ENCODE measurements around the gene CRLF1.

CRLF1 gene

DNA sequence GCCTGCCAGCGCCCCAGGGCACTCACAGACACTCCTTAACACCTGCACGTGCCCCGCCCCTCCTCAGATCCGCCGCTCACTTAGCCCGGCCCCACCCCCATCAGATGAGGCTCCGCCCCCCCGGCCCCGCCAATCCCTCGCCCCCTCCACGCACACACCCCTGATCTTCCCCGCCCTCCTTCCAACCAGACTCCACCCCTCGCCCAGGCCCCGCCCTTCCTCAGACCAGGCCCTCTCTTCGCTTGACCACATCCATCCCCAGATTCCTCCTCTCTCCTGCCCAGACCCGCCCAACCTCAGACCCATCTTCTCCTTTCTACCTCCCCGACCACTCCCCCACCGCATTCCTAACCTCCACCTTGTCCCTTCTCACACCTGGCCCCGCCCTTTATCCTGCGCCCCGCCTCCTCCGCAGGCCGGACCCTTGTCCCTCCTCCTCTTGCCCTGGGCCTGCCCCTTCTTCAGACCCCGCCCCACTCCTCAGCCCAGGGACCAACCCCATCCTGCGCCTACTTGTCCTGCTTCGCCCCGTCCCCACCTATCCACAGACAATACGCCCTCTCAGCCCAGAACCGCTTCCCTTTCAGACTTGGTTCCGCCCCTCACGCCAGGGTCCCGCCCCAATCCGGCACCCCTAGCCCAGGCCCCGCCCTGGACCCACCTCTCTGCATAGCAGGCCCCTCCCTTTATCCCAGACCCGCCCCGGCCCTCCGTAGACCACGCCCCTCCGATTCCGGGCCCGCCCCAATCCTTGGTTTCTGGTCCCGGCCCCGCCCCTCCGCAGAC lies 29.8 kb upstream of the CRLF1 start:
- DNase-seq (ENCODE audit: low spot score): peak; percentile 100

DNA sequence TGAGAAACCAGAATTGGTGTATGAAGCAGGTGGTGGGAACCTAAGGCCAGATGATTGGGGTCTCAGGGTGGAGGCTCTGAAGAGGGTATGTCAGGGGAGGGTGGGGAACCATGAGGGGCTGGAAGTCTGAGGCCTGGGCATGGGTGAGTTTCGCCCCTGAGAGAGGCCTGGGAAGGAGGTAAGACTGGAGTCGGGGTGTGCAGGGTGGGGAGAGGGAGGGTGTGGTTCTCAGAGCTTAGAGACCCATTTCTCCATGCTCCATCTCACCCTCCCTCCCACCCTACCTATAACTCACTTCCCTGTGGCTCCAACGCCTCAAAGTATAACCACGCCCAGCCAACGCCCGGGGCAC lies 29.2 kb upstream of the CRLF1 start:
- no peak for DNase-seq (ENCODE audit: low spot score)

DNA sequence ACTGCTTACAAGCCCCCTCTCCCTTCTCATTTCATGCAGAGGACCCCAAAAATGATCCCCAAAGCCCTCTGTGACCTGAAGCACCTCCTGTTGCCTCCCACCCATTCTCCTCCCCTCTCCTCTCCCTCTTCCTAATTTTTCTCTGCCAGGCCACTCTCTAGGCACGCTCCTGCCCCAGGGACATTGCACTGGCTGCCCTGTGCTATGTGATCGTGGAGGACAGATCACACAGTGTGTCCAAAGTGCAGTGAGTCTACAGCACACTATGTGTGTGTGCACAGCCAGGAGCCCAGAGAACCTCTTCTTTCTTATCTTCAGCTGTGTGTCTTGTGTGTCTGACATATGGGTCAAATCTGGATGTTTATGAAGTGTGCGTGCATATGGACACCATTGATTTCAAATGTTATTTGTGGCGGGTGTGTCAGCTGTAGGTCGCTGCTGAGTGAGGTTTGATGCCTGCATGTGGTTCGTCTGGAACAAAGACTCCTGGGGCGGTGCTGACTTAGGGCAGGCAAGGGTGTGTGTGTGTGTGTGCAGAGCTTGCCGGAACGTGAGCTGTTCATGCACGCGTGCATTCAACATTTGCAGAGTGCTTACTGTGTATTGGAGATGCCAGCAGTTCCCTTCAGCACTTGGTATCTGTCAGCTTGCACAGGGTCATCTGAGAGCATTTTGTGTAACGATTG lies 28.2 kb upstream of the CRLF1 start:
- DNase-seq (ENCODE audit: low spot score): no peak

DNA sequence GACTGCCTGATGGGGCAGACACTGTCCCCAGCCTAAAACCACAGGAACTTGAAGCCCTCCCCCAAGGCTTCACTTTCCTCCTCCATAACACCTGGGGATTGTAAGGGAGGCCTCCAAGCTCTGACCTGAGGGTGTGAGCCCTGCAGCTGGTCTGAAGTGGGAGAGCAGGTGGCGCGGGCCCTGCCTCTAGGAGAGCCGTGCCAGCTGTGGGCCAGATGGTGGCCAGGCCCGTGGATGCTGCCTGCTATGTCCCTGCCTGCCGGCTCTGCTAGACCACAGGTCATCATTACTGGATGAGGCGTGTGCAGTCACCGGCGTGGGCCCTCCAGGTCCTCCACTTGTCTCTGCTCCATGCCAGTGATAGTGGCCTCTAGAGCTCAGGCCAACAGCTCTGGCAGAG lies 26.7 kb upstream of the CRLF1 start:
- no peak for DNase-seq (ENCODE audit: low spot score)

DNA sequence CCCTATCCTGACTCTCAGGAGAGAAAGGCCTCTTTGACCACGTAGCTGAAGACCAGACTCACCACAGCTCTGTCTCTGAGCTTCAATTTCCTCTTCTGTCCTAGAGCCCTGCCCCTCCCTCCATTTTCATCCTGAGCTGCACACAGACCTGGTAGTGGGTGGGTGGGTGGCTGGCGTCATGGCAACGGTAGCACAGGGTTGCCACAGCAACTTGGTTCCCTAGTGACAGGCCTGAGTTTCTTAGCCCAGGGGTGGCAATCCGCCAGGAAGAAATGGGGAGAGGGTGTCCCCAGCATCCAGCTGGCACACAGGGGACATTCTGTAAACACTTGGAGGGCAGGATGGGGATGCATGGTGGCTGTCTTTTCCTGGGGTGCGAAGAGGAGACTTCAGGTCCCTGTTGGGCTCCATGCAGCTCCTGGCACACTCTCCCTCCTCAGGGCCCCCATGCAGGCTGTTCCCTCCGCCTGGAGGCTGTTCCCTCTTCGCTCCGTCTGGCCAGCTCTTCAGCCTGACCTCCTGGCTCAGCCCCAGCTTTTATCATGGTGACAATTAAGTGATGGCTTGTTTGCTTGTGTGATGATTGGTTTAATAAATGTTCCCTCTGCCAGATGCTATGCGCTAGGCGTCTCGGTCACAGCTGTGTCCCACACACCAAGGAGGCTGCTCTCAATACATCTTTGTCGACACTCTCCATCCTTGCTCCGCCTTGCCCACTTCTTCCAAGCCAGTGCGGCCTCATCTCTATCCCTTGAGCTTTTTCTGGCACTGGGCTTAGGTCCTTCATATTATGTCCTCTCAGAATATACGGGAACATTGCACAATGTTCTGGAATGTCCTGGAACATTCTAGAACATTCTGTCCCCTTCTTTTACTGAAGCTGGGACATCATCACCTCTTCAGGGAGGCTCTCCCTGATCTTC lies 22.8 kb upstream of the CRLF1 start:
- no peak for DNase-seq (ENCODE audit: low spot score)

DNA sequence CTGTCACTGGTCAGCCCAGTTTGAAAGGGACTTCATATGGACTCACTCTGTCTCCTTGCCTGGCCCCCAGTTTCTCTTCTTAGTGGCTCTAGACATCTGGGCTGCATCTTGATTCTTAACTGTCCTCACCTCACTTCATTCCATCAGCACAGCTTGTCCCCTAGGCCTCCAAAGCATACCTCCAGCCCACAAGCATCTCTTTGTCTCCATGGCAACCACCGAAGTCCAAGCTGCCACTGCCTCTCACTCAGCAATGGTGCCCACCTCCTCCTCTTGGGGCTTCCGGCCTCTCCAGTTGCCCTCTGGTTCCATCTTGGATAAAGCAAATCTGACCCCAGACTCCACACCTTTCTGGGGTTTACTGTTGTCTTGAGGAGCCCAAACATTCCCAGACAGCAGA lies 20.3 kb upstream of the CRLF1 start:
- DNase-seq (ENCODE audit: low spot score): no peak

DNA sequence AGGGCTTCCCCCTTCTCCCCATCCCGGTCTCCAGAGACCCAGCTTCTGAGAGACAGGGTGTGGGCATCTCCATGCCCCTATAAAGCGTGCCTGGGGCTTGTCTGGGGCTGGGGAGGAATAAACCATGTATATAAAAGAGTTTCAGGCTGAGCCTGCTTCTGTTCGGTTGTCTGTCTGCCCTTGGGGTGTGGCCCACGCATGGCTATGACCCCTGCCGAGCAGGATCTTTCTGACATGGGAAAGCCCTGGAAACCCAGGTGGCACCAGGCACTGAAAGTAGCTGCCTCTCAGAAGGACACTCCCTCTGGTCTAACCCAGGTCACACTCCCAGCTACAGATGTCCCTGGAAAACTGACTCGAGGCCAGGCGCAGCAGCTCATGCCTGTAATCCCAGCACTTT lies 14.3 kb upstream of the CRLF1 start:
- no peak for DNase-seq (ENCODE audit: low spot score)

DNA sequence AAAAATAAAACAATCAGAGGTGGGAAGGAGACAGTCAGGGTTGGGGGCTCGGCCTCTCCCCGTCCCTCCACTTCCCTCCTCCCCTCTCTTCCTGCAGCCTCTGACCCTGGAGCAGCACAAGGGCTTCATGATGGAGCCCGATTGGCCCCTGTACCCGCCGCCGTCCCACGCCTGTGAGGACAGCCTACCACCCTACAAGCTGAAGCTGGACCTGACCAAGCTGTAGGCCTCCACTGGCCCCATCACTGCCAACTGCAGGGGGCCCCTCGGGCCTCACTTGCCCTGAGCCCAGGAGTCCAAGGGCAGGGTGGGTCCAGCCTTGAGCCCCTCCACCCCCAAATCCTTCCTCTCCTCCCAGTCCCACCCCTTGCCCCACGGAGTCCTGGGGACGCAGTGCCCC lies 13.7 kb upstream of the CRLF1 start:
- no peak for DNase-seq (ENCODE audit: low spot score)

DNA sequence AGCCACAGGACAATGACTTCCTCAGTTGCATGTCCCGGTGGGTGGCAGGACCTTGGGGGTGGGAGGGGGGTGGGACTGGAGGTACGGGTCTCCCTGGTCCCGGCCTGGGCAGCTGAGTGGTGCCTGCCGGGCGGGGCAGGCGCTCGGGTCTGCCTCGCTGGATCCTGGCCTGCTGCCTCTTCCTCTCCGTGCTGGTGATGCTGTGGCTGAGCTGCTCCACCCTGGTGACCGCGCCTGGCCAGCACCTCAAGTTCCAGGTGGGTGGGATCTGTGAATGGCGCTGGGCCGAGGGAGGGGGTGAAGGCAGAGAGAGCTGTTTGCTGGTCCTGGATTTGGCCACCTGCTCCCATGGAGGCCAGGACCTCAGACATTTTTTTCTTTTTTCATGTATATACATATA lies 11.6 kb upstream of the CRLF1 start:
- DNase-seq (ENCODE audit: low spot score): no peak

DNA sequence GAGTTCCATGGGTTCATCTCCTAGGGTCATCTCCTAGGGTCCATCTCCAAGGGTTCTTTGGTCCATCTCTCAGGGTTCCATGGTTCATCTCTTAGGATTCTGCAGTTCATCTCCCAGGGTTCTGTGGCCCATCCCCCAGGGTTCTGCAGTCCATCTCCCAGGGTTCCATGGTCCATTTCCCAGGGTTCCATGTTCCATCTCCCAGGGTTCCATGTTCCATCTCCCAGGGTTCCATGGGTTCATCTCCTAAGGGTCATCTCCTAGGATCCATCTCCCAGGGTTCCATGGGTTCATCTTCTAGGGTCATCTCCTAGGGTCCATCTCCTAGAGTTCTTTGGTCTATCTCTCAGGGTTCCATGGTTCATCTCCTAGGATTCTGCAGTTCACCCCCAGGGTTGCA lies 11.0 kb upstream of the CRLF1 start:
- no peak for DNase-seq (ENCODE audit: low spot score)

DNA sequence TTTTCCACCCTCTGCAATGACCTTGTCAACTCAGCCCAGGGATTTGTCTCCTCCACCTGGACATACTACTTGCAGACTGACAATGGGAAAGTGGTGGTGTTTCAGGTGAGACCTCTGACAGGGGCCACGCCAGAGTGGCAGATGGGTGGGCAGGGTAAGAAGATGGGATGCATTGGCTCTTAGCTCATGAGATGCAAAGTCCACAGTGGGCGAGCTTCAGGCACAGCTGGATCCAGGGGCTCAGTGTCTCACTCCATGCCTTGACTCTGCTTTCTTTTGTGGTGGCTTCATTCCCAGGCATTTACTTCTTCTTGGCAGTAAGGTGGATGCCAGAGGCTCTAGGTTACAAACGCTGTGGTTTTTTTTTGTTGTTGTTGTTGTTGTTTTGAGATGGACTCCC lies 9.4 kb upstream of the CRLF1 start:
- no peak for DNase-seq (ENCODE audit: low spot score)

DNA sequence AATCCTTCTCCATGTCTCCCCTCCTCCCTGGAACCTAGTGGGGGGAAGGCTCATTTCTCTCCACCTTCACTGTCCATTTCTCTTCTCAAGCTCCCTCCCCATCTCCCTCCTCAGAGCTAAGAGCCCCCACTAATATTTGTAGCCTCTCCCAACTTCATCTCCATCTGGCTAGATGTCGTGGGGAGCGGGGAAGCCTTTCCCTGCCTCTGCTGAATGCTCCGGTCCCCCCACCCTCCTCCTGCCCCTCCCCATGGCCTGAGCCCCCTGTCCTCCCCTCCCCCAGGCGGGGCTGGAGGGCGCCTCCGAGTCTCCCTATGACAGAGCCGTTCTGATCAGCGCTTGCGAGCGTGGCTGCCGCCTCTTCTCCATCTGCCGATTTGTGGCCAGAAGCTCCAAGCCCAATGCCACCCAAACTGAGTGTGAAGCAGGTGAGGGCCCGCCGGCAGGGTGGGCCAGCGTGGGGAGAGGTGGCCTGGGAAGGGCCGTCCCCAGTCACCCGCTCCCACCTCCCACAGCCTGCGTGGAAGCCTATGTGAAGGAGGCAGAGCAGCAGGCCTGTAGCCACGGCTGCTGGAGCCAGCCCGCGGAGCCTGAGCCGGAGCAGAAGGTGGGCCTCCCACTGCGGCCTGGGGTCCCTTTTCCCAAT lies 7.1 kb upstream of the CRLF1 start:
- DNase-seq (ENCODE audit: low spot score): no peak

DNA sequence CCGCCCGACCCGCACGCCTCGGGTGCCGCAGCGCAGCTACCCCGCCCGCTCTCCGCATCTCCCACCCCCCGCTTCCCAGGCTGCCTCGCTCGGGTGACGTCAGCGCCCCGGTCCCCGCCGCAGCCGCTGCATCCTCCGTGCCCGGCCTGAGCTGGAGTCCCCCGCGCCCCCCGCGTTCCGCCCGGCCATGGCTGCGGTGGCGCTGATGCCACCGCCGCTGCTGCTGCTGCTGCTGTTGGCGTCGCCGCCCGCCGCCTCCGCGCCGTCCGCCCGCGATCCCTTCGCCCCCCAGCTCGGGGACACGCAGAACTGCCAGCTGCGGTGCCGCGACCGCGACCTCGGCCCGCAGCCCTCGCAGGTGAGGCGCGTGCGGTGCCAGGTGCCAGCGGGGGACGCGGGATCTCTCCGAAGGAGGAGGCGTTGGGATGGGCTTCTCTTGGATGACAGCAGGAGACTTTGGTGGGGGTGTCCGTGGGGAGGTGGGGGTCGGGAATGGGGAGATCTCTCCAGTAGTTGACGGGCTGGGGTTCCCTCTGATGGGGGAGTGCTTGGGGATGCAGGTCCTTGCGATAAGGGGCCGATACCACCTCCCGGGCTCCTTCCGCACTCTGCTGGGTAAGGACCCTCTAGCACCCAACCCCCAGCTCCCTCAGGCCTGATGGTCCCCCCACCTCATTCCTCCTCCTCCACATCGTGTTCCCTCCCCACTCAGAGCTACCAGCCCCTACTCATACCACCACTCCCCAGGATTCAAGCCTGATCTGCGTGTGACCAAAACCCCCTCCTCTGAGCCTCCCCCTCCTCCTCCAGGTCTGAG lies 6.4 kb upstream of the CRLF1 start, which contains the start of gene TMEM59L:
TMEM59L (plus strand) TSS at position 99 of the 817 bp plus-strand sequence; CDS start at position 188, 89 bp downstream.
- DNase-seq (ENCODE audit: low spot score): no peak

DNA sequence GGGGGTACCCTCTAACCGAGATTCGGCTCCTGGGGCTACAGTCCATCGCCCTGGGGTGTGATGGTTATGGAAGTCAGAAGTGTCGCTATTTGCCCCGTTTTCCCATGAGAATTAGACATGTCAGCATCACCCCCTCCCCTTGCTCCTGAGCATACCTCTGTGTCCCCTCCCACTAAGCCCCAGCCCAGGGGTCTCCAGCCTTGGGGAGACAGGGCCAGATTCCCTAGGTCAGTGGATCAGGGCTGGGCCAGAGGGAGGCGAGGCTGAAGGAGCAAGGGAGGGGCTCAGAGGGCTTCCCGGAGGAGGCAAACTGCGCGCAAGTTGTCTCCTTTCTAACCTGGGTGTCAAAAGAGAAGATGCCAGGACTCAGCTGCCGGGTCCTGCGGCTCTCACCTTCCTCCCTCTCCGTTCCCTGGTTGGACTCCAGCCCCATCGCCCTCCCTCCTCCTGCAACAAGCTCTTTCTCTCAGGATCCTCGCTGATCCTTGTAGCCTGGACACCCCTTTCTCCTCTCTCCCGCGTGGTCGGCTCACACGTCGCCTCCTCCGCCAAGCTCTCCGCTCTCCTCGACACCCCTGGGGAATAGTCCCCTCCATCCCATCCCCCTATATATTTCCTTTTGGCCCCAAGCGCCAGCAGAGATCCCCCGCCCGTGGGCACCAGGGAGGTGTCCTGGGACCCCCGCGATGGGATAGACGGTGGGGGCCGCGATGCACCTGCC lies 5.6 kb upstream of the CRLF1 start:
- DNase-seq (ENCODE audit: low spot score): no peak

DNA sequence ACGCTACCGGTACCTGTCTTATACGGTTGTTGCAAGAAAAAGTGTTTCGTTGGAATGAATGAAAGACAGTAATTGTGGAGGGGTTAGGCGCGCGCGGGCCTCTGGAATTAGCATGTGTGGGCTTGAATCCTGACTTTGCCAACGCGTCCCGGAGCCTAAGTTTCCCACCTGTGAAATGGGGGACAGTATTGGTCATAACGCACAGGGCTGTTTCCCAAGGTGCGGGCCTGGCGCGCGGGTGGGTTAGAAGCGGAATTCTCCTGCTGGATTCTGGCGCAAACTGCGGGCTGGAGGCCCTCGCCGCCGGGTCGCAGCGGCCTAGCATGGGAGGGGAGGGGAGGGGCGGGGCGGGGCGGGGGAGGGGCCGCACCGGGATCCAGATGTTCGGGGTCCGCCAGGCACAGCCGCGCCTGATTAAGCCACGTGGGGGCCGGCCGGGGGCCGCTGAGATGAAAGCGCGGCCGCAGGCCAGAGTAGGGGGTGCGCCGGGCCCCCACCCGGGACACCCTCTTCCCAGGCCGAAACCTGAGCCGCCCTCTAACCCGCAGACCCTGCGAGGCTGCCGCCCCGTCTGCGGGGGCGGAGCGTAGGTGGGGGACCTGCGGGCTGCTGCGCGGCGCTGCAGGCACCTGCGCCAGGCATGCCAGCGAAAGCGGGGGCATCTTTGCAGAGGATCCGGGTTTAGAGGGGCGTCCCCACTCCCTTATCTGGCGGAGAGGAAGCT lies 4.9 kb upstream of the CRLF1 start:
- DNase-seq (ENCODE audit: low spot score): no peak

DNA sequence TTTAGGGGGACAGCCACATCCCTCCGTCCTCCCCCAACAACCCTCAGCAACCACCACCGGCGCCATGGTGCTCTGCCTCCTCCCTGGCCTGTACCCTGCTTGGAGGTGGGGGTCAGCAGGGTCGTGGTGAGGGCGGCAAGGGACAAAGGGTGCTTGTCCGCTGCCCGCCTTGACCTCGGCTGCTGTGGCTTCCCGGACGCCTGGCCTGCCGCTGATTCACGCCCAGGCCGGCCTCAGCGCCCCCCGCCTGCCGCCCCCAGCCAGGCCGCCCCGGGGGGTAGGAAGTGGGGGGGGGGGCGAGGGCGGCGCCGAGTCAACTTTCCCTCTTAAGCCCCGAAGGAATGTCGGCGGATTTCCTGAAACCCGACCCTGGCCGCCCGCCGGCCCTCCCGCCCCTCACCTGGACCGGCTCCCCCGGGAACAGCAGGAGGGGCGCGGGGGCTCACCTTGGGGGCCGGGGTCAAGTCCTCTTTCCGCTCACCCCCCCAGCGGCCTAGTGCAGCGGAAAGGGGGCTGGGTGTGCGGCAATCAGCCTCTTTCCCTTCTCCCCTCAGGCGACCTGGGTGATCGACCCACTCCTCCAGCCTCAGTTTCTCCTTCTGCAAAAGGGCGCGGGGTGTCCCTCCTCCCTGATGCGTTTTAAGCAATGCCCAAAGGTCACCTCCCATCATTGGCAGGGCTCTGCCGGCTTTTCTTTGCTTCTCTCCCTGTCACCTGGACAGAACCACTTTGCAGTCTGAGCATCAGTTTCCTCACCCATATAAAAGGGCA lies 4.1 kb upstream of the CRLF1 start:
- no peak for DNase-seq (ENCODE audit: low spot score)

DNA sequence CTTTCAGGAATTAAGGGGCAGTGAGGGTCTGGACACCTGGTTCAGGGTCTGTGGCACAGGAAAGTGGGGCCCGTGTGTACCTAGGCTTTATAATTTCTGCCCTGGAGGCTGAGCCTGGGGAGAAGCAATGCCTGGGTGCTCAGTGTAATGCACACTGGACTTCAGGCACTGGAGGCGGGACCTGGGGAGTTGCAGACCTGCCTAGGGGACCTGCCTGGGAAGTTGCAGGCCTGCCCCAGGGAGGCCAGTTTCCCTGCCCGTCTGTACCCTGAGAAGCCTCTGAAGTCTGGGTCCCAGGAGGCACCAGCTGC lies 3.6 kb upstream of the CRLF1 start:
- no peak for DNase-seq (ENCODE audit: low spot score)

DNA sequence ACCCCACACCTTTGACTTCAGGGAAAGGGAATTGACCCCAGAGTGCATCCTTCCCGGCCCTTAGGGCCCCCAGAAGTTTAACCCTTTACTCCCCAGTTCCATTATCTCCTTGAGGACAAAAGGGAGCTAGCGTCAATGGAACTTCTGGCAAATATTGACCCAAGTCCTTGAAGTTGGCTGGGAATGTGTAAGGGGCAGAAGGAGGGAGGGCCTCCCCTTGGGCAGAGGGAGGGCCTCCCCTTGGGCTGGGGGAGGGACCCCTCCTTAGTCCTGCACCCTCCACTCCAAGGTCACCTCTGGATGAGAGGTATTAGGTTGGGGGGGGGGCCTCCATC lies 3.1 kb upstream of the CRLF1 start:
- no peak for DNase-seq (ENCODE audit: low spot score)
